ENCODE measurements around the gene DPP4. TPM values are rescaled to one million over a fixed set of nuclear protein-coding genes. Genes with fewer than 3 reads are reported as not detected.
"Not testable (repeated sequence)": the region's sequence is repeated elsewhere in the genome, so short reads cannot be mapped to it uniquely, and the experiment has no call there.

Gene DPP4
- total and polyA plus RNA-seq, 8 donors: 28.0 to 105 (median 44.1) TPM

DNA sequence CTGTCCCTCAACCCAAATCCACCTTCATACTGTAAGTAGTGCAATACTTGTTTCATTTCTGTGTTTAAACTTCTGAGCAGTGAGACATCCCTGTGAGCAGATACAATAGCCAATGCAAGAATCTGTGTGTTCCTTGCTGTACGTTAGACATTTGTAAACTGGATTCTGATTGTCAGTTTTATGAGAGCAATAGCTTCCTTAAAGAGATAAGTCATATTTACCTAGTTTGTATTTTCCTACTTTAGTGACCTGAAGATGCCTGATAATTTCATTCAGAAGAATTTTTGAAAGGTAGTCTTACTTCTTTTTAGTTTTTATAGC lies 90.7 kb downstream of the DPP4 start:
- H3K4me3 ChIP-seq: no peak overlapping the region
- H3K36me3 ChIP-seq: no peaks in the 10 kb centered on the region
- H3K4me1 ChIP-seq: peaks cover 0 to 4% of the 10 kb centered on the region in 2 donors
- no peak for DNase-seq
- no peak for ATAC-seq
- intact Hi-C loops (cut with DNase I): no loop called here
- H3K27me3 ChIP-seq: no peaks in the 10 kb centered on the region
- no peaks in the 10 kb centered on the region for H3K9me3 ChIP-seq
- H3K27ac ChIP-seq: no peak overlapping the region
- TF ChIP-seq, protein P1, sequence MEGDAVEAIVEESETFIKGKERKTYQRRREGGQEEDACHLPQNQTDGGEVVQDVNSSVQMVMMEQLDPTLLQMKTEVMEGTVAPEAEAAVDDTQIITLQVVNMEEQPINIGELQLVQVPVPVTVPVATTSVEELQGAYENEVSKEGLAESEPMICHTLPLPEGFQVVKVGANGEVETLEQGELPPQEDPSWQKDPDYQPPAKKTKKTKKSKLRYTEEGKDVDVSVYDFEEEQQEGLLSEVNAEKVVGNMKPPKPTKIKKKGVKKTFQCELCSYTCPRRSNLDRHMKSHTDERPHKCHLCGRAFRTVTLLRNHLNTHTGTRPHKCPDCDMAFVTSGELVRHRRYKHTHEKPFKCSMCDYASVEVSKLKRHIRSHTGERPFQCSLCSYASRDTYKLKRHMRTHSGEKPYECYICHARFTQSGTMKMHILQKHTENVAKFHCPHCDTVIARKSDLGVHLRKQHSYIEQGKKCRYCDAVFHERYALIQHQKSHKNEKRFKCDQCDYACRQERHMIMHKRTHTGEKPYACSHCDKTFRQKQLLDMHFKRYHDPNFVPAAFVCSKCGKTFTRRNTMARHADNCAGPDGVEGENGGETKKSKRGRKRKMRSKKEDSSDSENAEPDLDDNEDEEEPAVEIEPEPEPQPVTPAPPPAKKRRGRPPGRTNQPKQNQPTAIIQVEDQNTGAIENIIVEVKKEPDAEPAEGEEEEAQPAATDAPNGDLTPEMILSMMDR (IDR thresholded peaks at IDR 0.05): no peak

DNA sequence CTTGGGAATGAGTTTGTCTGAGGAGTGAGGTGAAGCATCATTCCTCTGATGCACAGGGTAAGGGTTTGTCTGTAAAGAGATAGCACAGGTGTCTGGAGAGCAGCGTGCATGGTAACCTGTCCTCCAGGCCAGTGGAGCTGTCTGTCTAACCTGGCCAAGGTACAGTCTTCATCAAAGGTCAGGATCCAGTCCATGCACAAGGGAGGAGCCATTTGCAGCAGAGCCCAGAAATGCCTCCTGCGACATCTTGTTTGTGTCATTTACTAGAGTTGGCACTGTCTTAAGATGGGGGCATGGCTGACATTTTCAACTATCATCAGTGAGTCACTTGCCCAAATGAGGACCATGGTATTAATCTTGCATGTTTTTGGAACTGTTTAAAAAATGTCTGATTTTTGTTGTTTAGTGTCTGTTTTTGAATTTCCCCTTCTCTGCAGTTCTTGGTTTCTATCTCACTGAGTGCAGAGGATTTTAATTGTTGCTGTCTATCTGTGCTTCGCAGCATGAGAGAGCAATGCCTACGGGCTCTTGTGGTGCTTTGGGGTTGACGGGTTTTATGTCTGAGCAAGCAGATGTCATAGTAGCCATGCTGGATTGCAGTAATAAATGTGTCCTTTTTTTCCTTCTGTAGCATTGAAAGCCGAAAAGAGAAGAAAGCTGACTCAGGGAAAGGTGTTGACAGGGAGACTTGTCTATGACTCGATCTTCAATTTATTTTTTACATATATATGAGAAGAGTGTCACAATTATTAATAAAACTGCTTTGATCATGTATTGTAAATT lies 91.3 kb downstream of the DPP4 start:
- Histone ChIP-seq H3K9me3 (no peaks in the 10 kb centered on the region), H3K27me3 (no peaks in the 10 kb centered on the region), H3K4me1 (peaks cover 0 to 4% of the 10 kb centered on the region in 2 donors), H3K4me3 (no peak overlapping the region), H3K27ac (no peak overlapping the region), H3K36me3 (no peaks in the 10 kb centered on the region)
- TF ChIP-seq, protein P1 (IDR thresholded peaks at IDR 0.05): no peak
- DNase-seq: no peak
- intact Hi-C loops (cut with DNase I): no loop called here
- no peak for ATAC-seq

DNA sequence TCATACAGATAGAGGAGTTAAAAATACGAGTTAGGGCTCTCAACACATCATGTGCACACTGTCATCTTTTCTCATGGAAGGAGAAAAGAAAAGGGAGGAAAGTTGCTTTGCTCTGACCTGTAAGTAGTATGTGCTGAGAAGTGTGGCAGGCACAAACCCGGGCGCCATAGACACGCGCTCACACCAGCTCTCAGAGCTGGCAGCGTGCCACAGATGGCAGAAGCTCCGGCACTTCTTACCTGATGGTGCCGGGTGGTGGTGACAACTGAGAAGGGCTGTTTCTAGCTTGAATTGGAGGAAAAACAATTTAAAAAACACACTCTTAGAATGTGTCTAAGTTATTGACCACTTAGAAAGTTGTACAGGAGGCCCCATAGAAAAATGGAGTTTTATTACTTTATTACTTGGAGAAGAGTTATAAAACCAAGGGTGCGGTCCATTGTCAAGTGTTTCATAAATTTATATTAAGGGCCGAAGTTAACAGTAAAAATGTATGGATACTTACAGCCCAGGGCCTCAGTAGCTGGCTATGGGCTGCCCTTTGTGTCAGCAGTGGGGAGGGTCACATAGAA lies 92.2 kb downstream of the DPP4 start:
- no peaks in the 10 kb centered on the region for H3K9me3 ChIP-seq
- H3K27ac ChIP-seq: no peak overlapping the region
- DNase-seq (no peak), ATAC-seq (no peak)
- no peaks in the 10 kb centered on the region for H3K36me3 ChIP-seq
- intact Hi-C loops (cut with DNase I): no loop called here
- TF ChIP-seq, protein P1 (IDR thresholded peaks at IDR 0.05): no peak
- H3K4me3 ChIP-seq: no peak overlapping the region
- H3K4me1 ChIP-seq: peaks cover 0 to 4% of the 10 kb centered on the region in 2 donors
- H3K27me3 ChIP-seq: no peaks in the 10 kb centered on the region

DNA sequence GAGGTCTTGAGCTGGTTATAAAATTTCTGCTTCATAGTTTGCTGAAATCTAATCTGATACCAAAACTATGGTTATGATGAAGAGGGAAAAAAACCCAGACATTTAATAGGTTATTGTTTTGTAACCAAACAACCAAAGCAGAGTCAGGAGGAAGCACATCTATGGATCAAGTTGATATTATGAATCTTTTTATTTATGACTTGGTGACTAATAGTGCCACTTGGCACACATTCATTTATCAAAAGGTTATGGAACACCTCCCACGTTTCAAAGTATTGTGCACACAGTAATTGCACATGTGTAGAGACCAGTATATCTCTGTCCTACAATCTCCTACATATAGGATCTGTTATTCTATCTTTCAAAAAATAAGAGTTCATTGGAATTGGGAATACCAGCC lies 93.0 kb downstream of the DPP4 start:
- Histone ChIP-seq H3K27me3 (no peaks in the 10 kb centered on the region), H3K36me3 (no peaks in the 10 kb centered on the region), H3K9me3 (no peaks in the 10 kb centered on the region), H3K4me1 (peaks cover 0 to 4% of the 10 kb centered on the region in 2 donors), H3K4me3 (no peak overlapping the region), H3K27ac (no peak overlapping the region)
- DNase-seq: no peak
- intact Hi-C loops (cut with DNase I): no loop called here
- TF ChIP-seq, protein P1 (IDR thresholded peaks at IDR 0.05): no peak
- no peak for ATAC-seq

DNA sequence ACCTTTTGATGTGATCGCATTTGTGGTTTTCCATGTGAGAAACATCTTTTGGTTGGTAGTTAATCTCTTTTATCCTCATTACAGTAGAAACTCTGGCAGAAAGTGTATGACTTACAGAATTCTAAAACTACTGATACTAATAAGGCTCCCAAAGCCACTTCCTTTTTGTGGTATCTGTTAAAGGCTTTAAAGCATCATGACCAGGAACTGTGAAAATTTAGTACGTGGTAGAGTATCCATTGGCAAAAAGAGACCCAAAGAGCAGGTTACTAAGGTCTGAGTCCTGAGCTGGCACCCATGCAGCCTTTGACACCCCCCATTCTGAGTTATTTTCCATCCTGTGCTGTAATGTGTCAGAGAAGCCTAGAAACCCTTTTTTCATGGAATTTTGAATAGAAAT lies 94.5 kb downstream of the DPP4 start:
- intact Hi-C loops (cut with DNase I): no loop called here
- DNase-seq: no peak
- Histone ChIP-seq H3K27me3 (no peaks in the 10 kb centered on the region), H3K4me3 (no peak overlapping the region), H3K36me3 (no peaks in the 10 kb centered on the region), H3K9me3 (no peaks in the 10 kb centered on the region), H3K27ac (no peak overlapping the region), H3K4me1 (peaks cover 0 to 4% of the 10 kb centered on the region in 2 donors)
- TF ChIP-seq, protein P1 (IDR thresholded peaks at IDR 0.05): no peak
- no peak for ATAC-seq

DNA sequence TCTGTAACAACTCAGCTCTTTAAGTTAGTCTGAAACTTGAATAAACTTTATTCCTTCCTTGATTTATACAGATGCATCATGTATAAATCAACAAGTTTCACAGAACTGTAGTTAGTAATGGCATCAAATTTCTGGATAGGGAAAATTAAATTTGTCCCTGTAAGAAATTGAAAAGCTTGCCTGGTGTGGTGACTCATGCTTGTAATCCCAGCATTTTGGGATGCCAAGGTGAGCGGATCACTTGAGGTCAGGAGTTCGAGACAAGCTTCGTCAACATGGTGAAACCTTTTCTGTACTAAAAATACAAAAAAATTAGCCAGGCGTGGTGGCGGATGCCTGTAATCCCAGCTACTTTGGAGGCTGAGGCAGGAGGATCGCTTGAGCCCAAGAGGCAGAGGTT lies 96.1 kb downstream of the DPP4 start:
- H3K4me1 ChIP-seq; intact Hi-C loops (cut with DNase I); H3K27ac ChIP-seq; H3K9me3 ChIP-seq; H3K4me3 ChIP-seq; H3K27me3 ChIP-seq; H3K36me3 ChIP-seq; DNase-seq; ATAC-seq: not testable (repeated sequence)

Measured in left lung (tissue), 10 donors.